SHP77 treated with DMSO at 0.1 percent for 48 hours (cell line): ENCODE data around the gene KIF13A.
"Not testable (repeated sequence)": the region's sequence is repeated elsewhere in the genome, so short reads cannot be mapped to it uniquely, and the experiment has no call there.

Source experiments
- DNase-seq: peaks from one replicate; lab custom pipeline; 2025; lab: John Stamatoyannopoulos, UW

KIF13A gene

GRCh38 chr6:17987447-17987696, at the start of gene KIF13A:
TSS of gene KIF13A (minus strand) at chr6:17987635. CDS start at chr6:17987463, 172 bp downstream.
- no peak for DNase-seq

GRCh38 chr6:18036781-18037180, 49.3 kb upstream of the KIF13A start:
- DNase-seq: no peak

GRCh38 chr6:18035330-18035854, 48.0 kb upstream of the KIF13A start:
- DNase-seq: no peak

GRCh38 chr6:18034798-18035202, 47.4 kb upstream of the KIF13A start:
- DNase-seq: no peak

- DNase-seq: no peak
These were observed 44.3 kb upstream of the KIF13A start for GRCh38 chr6:18031680-18032256.

- no peak for DNase-seq
These were observed 43.8 kb upstream of the KIF13A start for GRCh38 chr6:18031189-18031588.

- DNase-seq: no peak
These were observed 40.9 kb upstream of the KIF13A start for GRCh38 chr6:18028332-18028731.

- DNase-seq: no peak
These were observed 38.2 kb upstream of the KIF13A start for GRCh38 chr6:18025596-18025995.

- no peak for DNase-seq
These were observed 37.4 kb upstream of the KIF13A start for GRCh38 chr6:18024876-18025275.

- DNase-seq: no peak
These were observed 36.5 kb upstream of the KIF13A start for GRCh38 chr6:18023891-18024290.

- no peak for DNase-seq
These were observed 35.2 kb upstream of the KIF13A start for GRCh38 chr6:18022398-18023231.

- DNase-seq: no peak
These were observed 33.9 kb upstream of the KIF13A start for GRCh38 chr6:18021166-18021850.

GRCh38 chr6:18020545-18020944, 33.1 kb upstream of the KIF13A start:
- not testable (repeated sequence) for DNase-seq

- no peak for DNase-seq
These were observed 32.4 kb upstream of the KIF13A start for GRCh38 chr6:18019539-18020534.

- not testable (repeated sequence) for DNase-seq
These were observed 31.7 kb upstream of the KIF13A start for GRCh38 chr6:18019133-18019532.

- no peak for DNase-seq
These were observed 29.3 kb upstream of the KIF13A start for GRCh38 chr6:18016698-18017097.

- no peak for DNase-seq
These were observed 28.7 kb upstream of the KIF13A start for GRCh38 chr6:18016133-18016532.

GRCh38 chr6:18011287-18011686, 23.9 kb upstream of the KIF13A start:
- DNase-seq: no peak

- not testable (repeated sequence) for DNase-seq
These were observed 23.1 kb upstream of the KIF13A start for GRCh38 chr6:18010540-18010939.

- DNase-seq: no peak
These were observed 17.0 kb upstream of the KIF13A start for GRCh38 chr6:18004256-18004985.

GRCh38 chr6:17999425-17999824, 12.0 kb upstream of the KIF13A start:
- DNase-seq: no peak
